Left lung (tissue), 10 donors: ENCODE data around the gene ANKRD66. TPM values are rescaled to one million over a fixed set of nuclear protein-coding genes. Genes with fewer than 3 reads are reported as not detected.
"Not testable (repeated sequence)": the region's sequence is repeated elsewhere in the genome, so short reads cannot be mapped to it uniquely, and the experiment has no call there.

Experiments used
- ATAC-seq: fragments of 200-7000 bp; cut with Tn5 transposase; one replicate; pipeline ENCODE4 v1.9.1; 2020; ENCODE audit warnings: moderate library complexity
- DNase-seq, 4 donors: peaks; one replicate each; pipeline ENCODE4 v3.0.0-alpha.2; 2013 to 2020
- H3K27ac ChIP-seq, 2 donors: fragments of 200-600 bp; sonication (generic) in 1 of 2; one replicate each; pipeline versions ENCODE4 v1.5.0 to v1.8.0; 2020 to 2021
- H3K27me3 ChIP-seq, 2 donors: fragments of 200-600 bp; sonication (generic) in 1 of 2; one replicate each; pipeline versions ENCODE4 v1.5.0 to v1.8.0; 2020 to 2021
- H3K36me3 ChIP-seq, 2 donors: fragments of 200-600 bp; sonication (generic) in 1 of 2; one replicate each; pipeline versions ENCODE4 v1.5.0 to v1.8.0; 2020 to 2021
- H3K4me1 ChIP-seq, 2 donors: fragments of 200-600 bp; one replicate each; pipeline ENCODE4 v1.8.0; 2021
- H3K4me3 ChIP-seq, 2 donors: fragments of 200-600 bp; sonication (generic) in 1 of 2; one replicate each; pipeline versions ENCODE4 v1.5.0 to v1.8.0; 2020 to 2021; ENCODE audit warnings: mild to moderate bottlenecking in 1 of 2
- H3K9me3 ChIP-seq, 2 donors: fragments of 200-600 bp; sonication (generic) in 1 of 2; one replicate each; pipeline versions ENCODE4 v1.5.0 to v1.8.0; 2020 to 2021
- intact Hi-C, 2 donors: fragments of 100-400 bp; cut with DNase I; formaldehyde crosslinking; loops; one replicate each; pipeline versions ENCODE4 v1.11.2 to v1.14.2; 2022
- polyA plus RNA-seq, 6 donors: library from polyadenylated mRNA; unstranded; fragments of 120-200 nt; gene quantifications; one replicate each; pipeline ENCODE4 v1.2.1, GENCODE V29; 2013; ENCODE audit not compliant: insufficient read length in 6 of 6
- total RNA-seq, 2 donors: library from RNA; stranded (reverse); fragmentation: NEBNext Ultra II Directional; extraction: Animal tissue kit (Norgen Biotek cat#: 25700); gene quantifications; one replicate each; pipeline ENCODE4 v1.2.1, GENCODE V29; 2021
- TF ChIP-seq, protein P1 (sequence below), 2 donors: fragments of 200-600 bp; sonication (generic) in 1 of 2; IDR thresholded peaks; one replicate each; pipeline versions ENCODE4 v1.5.0 to v1.8.0; 2021; ENCODE audit warnings: antibody characterized with exemption in 2 of 2
- donor health status: DM: no; HTN: yes; CAD: no.
- donor health status: DM: no; HTN: no; CAD: no.

The ANKRD66 gene
- total and polyA plus RNA-seq, 8 donors = 0.36 to 2.9 (median 2.4) TPM; not detected in 1

DNA sequence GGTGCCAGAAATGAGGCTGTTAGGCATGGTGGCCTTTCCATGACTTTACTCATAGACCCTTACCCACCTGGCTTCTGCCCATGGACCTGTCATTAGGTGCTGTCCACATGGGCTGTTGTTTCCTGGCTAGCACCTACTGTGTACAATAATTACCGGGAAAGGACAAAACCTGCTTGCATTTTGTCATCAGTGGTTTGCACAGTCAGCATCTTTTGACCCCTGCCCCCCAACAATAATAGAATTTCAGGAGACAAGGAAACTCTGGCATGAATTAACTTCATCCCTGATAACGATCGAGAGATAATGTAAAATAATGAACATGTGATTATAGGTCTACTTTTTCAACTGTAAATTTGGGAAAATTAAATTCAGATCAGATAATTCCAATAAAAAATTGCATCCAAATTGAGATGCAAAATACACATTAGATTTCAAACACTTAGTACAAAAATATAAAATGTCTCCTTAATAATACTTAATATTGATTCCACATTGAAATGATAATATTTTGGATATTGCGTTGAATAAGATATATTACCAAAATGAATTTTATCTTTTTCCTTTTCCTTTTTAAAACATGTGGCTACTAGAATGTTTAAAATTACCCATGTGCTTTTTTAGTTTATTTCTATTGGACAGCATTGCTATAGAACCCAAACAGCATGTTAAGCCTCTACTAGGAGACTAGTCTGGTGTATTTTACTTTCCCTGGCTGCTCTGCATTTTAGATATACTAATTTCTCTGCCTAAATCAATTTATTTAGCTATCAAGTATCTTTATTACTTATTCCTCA, 12.4 kb downstream of the ANKRD66 start:
- ATAC-seq (no peak), DNase-seq (no peak)
- intact Hi-C loops = no loop called here
- no peaks in the 10 kb centered on the region for H3K9me3 ChIP-seq
- no peak overlapping the region for H3K4me3 ChIP-seq
- H3K36me3 ChIP-seq = no peaks in the 10 kb centered on the region
- H3K4me1 ChIP-seq = peaks cover 0 to 4% of the 10 kb centered on the region in 2 donors
- no peak overlapping the region for H3K27ac ChIP-seq
- H3K27me3 ChIP-seq = no peaks in the 10 kb centered on the region
- TF ChIP-seq, protein P1, sequence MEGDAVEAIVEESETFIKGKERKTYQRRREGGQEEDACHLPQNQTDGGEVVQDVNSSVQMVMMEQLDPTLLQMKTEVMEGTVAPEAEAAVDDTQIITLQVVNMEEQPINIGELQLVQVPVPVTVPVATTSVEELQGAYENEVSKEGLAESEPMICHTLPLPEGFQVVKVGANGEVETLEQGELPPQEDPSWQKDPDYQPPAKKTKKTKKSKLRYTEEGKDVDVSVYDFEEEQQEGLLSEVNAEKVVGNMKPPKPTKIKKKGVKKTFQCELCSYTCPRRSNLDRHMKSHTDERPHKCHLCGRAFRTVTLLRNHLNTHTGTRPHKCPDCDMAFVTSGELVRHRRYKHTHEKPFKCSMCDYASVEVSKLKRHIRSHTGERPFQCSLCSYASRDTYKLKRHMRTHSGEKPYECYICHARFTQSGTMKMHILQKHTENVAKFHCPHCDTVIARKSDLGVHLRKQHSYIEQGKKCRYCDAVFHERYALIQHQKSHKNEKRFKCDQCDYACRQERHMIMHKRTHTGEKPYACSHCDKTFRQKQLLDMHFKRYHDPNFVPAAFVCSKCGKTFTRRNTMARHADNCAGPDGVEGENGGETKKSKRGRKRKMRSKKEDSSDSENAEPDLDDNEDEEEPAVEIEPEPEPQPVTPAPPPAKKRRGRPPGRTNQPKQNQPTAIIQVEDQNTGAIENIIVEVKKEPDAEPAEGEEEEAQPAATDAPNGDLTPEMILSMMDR (IDR thresholded peaks at IDR 0.05) = no peak

DNA sequence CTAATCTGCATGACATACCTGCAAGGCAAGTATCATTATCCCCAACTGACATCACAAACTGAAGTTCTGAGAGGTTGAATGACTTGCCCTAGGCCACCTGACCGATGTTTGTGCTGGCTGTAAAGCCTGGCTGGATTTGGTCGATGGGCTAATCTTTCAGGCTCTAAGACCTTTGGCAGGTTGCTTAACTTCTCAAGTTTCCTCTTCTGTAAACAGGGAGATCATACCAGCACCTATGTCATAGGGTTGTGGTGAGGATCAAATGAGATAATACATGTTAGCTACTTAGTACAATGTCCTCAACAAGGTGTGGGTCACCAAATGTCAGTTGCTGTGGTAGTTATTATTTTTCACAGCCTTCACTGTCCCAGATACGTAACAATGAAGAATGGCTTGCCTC, 14.2 kb downstream of the ANKRD66 start:
- TF ChIP-seq, protein P1 (IDR thresholded peaks at IDR 0.05) = no peak
- intact Hi-C loops = no loop called here
- Histone ChIP-seq H3K27me3 (no peaks in the 10 kb centered on the region), H3K4me3 (no peak overlapping the region), H3K4me1 (peaks cover 0 to 4% of the 10 kb centered on the region in 2 donors), H3K36me3 (no peaks in the 10 kb centered on the region), H3K27ac (no peak overlapping the region), H3K9me3 (no peaks in the 10 kb centered on the region)
- DNase-seq (no peak), ATAC-seq (no peak)

DNA sequence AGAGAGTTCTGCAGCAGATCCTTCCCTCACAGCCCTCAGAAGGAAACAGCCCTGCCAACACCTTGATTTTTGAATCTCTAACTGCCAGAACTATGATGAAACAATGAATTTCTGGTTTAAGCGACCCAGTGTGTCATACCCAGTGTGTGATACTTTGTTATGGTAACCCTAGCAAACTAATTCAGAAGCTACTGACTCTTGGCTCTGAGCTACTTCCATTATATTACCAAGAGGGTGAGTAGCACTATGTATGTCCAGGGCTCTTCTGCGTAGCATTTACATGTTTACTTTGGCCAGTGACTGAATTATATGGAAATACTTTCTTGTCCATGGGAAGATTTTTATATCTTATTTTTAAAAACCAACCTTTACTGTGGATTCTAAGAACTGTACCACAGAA, 16.7 kb downstream of the ANKRD66 start:
- TF ChIP-seq, protein P1 (IDR thresholded peaks at IDR 0.05) = no peak
- no peaks in the 10 kb centered on the region for H3K4me1 ChIP-seq
- intact Hi-C loops = no loop called here
- no peak for ATAC-seq
- DNase-seq = no peak
- H3K27ac ChIP-seq = no peak overlapping the region
- H3K4me3 ChIP-seq = no peak overlapping the region
- H3K9me3 ChIP-seq = no peaks in the 10 kb centered on the region
- H3K36me3 ChIP-seq = no peaks in the 10 kb centered on the region
- no peaks in the 10 kb centered on the region for H3K27me3 ChIP-seq

DNA sequence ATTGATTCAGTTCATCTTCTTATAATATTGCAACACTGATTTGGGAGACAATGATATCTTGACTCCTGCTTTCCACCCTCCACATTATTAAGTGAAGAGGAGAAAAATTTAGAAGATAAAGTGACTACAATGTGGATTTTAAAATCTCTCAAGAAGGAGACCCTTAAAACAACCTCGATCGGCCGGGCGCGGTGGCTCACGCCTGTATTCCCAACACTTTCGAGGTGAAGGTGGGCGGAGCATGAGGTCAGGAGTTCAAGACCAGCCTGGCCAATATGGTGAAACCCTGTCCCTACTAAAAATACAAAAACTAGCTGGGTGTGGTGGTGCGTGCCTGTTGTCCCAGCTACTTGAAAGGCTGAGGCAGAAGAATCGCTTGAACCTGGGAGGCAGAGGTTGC, 17.5 kb downstream of the ANKRD66 start:
- H3K4me1 ChIP-seq, H3K27ac ChIP-seq, intact Hi-C loops, H3K9me3 ChIP-seq, ATAC-seq, DNase-seq, H3K4me3 ChIP-seq, H3K36me3 ChIP-seq, H3K27me3 ChIP-seq: not testable (repeated sequence)

DNA sequence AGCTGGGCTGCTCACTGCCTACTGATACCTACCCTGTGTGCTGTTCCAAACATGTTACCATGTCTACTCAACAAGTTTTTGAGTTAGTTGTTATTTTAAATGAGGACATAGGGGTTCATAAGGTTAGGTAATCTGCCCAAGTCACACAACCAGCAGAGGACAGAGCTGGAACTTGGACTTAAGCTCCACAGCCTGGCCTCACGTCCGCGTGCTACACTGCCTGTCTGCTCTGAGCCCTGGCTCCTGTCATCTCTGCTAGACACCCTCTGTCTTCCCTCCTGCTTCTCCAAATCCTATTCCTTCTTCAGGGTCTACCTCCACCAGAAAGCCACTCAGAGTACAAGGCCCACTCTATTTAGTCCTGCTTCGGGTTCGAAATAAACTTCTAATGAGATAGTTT, 18.2 kb downstream of the ANKRD66 start:
- Histone ChIP-seq H3K27me3 (no peaks in the 10 kb centered on the region), H3K4me3 (no peak overlapping the region), H3K9me3 (no peaks in the 10 kb centered on the region), H3K27ac (no peak overlapping the region), H3K36me3 (no peaks in the 10 kb centered on the region), H3K4me1 (no peaks in the 10 kb centered on the region)
- intact Hi-C loops = no loop called here
- ATAC-seq (no peak), DNase-seq (no peak)
- TF ChIP-seq, protein P1 (IDR thresholded peaks at IDR 0.05) = no peak

DNA sequence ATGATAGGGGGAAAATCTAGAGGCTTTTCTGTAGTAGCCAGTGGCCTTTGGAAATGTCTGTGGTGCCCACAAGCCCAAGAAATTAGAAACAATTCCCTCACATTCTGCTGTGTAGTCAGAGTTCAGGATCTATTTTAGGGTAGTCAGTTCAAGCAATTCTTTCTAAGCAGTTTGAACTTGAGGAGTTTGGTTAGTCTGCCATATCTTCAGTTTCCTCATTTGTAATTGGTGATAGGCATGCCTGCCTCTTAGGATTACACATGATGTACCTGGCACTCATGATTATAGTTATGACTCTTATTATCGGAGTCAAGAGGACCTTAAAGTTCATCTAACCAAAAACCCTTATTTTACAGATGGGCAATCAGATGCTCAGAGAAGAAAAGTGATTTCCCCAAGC, 25.3 kb downstream of the ANKRD66 start:
- DNase-seq (no peak), ATAC-seq (peak; percentile 3)
- Histone ChIP-seq H3K27ac (peak overlapping the region; percentile 74 to 84), H3K27me3 (no peaks in the 10 kb centered on the region), H3K36me3 (no peaks in the 10 kb centered on the region), H3K4me1 (peaks cover 0 to 36% of the 10 kb centered on the region in 2 donors), H3K4me3 (no peak overlapping the region), H3K9me3 (no peaks in the 10 kb centered on the region)
- intact Hi-C loops = no loop called here
- TF ChIP-seq, protein P1 (IDR thresholded peaks at IDR 0.05) = no peak
